CD4-positive, alpha-beta T cell treated with Interleukin-17A for 1 hour (primary cell): ENCODE measurements around the gene MRPL19.

Experiments
- DNase-seq: peaks from one replicate; pipeline ENCODE4 v3.0.0-alpha.2; 2020

MRPL19 gene

DNA sequence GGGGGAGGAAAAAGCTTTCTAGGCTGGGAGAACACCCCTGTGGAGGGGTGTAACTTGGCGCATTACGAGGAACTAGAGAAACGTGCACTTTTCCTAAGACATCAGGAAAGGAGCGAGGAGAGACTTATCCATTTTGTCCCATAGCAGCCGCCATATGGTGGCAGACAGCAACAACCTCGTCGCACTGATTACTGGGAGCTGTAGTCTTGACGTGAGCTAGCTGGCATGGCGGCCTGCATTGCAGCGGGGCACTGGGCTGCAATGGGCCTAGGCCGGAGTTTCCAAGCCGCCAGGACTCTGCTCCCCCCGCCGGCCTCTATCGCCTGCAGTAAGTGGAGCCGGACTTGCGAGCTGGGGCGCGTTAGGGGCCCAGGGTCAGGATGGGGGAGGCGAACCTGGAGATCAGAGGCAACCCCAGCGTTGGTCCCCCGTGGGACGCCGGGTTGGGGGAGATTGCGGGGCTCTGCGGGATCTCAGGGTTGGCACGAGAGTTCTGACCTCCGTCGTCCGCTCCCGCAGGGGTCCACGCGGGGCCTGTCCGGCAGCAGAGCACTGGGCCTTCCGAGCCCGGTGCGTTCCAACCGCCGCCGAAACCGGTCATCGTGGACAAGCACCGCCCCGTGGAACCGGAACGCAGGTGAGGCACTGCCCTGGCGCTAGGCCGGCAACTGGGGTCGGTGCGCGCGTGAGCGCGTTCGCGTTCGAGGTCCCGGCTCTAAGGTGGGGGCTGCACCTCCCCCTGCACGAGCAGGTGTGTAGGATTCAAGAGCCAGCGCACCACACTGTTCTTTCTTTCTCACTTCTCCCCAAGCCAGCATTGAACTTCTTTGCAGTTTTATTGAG lies at the start of gene MRPL19:
Gene MRPL19 (plus strand): TSS at position 201 of the 843 bp plus-strand sequence. CDS start 25 bp downstream, at position 226.
- peak; percentile 88 for DNase-seq

DNA sequence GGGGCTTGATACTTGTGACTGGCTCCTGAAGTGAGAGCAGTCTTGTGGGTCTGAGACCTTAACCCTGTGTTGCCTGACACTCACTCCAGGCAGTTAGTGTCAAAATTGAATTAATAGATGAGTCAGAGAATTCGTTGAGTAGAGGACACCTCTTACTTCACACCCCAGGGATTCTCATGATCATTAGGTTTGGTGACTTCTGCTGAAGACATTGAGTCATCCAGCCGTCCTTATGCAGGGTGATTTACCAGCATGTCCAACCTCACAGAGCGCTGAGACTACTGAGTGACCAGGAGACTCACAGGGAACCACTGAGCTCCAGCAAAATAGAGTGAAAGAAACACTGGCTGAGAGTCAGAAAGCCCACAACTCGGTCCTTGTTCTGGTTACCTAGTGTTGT lies 49.8 kb upstream of the MRPL19 start:
- no peak for DNase-seq

DNA sequence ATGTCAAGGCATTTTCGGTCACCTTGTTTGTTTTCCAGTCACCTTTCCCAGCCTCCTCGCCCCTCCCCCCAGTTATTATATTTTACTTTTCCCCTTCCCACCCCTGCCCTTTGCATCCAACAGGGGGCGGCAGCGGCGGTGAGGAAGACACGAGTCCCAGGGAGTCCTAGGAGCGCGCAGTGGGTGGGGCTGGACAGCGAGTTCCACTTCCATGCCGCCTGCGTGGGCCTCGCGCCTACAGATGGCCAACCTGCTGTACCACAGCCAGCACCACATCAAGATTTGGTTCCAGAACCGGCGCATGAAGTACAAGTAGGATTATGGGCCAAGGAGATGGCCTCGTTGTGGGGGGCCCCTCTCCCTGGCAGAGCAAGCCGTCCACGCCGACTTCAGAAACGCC lies 48.6 kb upstream of the MRPL19 start:
- no peak for DNase-seq

DNA sequence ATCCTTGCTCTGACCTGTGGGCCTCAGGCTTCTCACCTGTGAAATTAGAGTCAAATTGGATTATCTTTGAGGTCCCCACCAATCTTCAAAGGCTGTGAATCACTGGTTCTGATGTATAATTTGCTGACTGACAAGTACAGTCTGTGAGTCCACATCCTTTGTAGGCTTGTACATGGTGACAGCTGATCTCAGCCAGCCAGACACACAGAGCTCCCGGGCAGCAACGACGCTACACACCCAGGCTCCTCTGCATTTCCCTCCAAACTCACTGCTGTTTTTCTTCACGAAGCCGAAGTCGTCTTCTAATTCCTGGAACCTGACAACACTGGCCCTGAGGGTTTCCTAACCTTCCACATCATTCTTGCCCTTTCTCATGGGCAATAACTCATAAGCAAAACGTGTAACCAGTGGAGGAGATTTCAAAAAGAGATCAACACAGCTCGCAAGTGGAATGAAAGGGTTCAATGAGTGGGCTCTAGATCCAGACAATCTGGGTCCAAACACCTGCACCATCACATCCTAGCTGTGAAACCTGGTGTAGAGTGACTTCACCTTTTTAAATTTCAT lies 47.9 kb upstream of the MRPL19 start:
- no peak for DNase-seq

DNA sequence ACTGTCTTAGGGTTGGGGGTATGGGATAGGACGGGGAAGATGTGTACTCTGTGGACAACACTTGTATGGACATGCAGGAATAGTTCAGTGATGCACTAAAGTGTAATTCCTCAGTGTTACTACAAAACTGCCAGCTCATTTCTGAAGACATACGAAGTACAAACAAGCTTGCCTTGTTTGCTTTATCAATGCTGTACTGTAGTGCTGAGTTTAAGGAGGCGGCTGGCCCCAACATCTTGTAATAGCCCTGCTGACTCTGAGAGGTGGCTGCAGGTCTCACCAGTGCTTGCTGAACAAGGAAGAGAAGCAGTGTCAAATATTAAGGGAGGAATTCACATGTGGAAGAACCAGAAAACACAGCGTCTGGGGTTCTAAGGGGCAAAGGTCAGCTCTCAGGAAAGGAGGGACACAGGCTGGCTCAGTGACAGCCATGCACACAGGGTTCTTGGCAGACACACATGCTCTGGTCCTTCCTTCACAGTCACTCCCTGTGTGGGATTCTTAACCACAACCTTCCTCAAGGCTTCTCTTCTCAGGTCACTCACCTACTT lies 46.0 kb upstream of the MRPL19 start:
- no peak for DNase-seq

DNA sequence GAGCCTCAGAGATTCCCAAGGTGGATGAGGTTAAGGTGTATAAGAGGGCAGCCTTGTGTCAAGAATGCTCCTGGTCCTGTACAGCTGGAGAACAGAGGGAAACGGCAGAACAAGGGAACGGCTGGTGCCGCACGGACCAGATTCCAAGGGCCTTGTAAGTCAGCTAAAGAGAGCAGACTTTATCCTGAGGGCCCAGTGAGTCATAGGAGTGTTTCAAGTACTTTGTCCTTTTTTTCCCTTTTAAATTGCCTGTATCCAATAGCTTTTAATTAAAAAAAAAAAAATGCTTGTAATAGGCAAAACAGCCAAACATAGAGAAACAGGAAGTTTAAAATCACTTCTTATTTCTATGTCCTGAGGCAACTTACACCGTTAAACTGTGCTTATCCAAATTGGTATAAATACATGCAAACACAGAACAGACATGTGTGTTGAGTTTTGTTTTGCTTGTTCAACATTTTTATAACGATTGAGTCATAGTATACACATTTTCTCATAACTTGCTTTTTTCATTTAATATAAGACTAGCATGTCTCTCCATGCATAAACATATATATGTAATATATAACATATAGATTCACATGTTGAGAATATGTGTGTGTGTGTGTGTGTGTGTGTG lies 43.8 kb upstream of the MRPL19 start:
- no peak for DNase-seq

DNA sequence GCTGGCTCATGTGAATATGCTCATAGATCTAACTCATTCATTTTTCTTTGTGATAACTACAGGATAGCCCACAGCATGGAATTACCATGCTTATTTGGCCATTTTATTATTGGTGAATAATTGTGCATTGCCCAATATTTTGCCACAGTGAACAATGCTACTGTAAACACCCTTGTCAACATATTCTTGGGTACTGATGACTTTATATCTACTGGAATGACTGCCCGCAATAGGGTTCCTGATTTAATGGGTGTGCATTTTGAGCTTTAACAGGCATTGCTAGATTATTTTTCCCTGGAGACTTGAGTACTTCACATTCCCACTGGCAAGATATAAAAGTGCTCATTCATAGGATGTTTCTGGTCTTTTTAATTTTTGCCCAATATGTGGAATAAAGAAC lies 43.1 kb upstream of the MRPL19 start:
- DNase-seq: no peak

DNA sequence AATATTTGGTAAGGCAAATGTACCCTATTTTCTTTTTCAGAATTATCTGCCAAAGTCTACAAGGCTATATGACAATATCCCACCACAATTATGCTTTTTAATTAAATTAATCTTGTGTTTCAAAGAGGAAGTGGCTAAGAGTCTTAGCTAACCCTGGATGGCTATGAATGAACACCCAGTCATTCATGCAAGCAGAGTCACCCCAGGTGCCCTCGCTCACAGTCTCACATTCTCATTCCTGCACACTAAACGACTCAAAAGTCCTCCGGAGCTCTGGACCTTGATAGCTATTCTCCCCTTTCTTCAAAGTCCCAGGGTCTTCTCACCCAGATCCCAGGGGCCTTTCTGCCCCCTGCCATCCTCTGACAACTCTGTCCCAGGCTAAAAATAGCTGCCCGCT lies 42.1 kb upstream of the MRPL19 start:
- DNase-seq: no peak

DNA sequence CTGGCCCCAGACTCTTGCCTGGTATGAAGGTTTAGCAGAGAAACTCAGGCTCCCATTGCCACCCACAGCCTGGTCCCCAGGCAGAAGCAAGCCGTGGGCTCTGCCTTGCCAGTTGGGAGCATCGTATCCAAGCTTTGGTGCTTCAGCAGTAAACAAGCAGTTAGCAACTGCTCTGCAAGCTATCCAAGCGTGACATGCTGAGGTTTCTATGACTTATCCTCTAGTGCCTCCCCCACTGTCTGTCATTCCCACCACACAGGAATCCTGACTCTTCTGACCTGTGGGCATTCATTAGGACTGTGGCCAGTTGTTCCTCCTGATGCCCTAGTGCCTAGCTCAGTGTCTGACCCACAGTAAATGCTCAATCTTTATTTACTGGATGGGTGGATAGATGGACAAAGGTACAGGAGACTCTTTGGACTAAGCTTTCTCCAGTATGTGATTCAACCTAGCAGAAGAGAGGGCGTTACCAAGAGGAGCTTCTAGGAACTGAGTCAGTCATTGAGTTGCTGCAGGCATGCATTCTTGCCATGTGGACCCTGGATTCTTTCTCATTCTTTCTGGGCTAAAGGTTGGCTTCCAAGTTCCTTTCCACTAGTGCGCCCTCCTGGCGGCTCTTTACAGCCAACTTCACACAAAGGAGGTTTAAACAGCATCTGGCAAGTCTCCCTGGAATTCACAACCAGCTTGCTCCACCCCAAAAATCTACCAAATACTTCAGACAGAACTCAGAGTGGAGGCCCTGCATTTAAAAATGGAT lies 40.6 kb upstream of the MRPL19 start:
- DNase-seq: no peak

DNA sequence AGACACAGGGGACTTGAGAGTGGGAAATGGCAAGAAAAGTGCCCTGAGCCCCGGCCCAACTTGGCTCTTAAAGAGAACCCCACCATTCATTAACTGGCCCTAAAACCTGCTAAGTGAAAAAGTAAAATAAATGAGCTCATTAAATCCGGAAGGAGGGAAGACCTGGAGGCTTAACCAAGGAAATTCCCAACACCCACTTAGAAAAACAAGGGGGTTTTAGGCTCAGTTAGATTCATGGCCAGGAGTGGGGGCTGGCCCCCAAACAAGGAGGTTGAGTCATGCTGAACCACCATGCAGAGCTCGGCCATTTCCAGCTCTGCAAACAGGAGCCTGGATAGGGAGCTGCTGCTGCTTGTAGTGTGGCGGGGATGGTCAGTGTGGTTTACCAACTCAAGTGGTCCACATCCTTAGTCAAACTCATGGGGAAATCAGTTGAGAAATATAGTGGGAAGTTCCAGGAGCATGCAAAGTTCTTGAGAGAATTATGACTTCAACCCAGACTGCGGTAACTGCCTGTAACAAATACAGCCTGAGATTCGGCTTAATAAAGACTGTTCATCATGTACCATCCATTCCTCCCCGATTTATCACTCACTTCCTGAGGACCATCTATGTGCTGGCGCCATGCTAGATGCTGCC lies 39.7 kb upstream of the MRPL19 start:
- no peak for DNase-seq

DNA sequence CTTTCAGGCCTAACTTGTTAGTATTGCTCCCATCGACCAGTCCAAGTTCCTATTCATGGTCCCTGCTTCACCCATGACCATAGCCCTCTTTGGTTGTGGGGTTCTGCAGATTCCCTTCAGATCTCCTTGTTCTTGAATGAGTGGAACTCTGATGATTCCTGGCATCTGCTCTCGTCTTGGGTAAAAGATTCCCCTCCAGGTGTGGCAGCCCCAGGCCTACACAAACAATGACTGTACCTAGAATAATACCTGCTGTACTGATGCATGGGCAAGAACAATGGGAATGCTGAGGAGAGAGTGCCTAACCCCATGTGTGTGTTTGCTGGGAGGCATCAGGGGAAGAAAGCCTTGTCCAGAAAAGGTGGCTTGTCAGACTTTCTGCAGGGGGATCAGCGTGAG lies 39.2 kb upstream of the MRPL19 start:
- no peak for DNase-seq

DNA sequence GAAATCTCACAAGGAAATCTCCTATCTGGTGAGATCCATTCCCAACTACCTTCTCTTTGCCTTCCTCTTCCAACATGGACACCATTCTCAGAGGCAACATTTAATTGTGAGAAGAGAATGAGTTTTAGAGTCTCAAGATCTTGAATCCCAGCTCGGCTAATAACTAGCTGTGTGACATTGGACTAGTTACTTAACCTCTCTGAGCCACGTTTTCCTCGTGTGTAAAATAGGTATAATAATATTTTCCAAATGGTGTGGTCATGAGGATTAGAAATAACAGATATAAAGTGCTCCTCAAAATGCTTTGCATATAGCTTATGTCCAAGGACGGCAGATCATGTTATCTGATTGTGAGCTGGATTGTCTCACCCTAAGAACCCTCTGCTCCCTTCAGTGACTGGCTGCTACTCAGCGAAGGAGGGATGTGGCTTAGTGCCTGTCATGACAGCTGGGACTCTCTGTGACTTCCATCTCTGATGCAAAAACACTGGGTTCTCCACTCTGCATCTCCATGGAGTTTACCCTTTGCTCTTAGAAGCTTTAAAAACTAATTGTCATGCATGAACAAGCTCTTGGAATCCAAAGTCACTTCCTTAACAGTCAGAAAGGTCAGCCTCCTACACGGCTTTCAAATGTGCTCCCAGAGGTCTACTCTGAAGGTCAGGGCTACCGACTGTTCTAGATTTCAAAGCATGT lies 38.4 kb upstream of the MRPL19 start:
- DNase-seq: no peak

DNA sequence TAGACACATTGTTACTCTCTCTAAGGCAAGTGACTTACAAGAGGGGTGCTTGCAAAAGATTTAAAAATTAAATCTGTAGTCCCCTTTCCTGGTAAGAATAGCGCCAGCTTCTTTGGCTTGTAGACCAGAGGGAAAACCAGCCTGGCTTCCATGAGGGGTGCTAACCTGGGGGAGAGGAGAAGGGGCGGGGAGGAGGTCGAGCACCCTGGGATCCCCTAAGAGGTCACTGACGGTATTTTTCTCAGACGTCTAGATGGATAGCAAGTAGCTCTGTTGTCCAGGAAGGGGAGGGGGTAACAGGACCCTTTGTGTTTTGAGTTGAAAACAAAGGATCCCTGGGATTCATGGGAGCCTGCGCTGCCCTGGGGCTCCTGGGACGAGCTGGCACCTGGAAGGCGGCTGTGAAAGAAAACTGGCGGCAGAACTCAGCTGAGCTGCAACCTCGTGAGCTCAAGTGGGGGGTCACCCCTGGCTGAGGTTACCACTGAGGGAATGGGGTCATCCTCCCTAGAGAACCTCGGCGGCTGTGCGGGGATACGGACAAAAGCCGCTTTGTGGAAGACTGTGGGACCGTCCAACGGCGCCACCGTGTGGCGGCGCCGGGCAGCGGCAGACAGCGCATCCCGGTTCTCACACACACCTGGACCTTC lies 37.8 kb upstream of the MRPL19 start:
- DNase-seq: peak; percentile 35

DNA sequence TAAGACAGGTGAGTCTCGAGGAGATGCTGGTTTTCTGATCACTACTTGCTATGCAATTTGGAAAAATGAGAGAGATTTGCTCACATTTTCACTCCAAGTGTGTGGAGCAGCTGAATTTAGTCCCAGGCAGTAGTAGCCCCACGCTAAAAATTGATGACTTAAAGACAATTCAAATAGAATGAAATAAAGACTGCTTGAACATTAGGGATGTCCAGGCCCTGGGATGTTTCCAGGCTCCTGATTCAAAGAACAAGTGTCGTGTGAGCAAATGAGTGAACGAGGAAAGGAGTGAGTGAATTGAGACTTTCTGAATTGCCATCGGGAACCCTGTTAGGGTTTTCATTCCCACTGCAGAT lies 37.3 kb upstream of the MRPL19 start:
- DNase-seq: no peak

DNA sequence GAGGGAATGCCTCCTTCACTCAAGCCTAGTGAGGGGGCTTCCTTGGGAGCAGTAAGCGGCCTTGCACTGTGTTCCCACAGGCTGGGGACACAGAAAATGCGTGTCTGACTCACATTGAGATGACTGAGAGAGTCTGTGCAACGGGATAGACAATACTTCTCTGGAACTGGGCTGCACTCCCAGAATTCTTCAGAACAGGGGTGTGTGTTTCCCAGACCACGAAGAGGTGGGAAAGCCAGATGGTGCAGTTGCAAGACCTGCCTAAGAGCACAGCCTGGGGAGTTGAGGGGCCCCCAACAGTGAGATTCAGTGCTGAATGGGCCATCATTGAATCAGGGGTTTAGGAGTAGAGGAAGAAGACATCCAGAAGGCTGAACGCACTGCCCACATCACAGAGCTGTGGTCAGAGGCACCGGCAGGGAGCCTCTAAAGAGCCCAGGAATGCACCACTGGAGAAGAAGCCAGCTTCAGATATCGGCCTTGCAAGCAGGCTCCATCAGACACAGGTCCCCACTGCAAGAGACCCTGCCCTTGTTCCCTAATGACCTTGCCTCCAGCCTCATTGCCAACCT lies 36.6 kb upstream of the MRPL19 start:
- DNase-seq: no peak

DNA sequence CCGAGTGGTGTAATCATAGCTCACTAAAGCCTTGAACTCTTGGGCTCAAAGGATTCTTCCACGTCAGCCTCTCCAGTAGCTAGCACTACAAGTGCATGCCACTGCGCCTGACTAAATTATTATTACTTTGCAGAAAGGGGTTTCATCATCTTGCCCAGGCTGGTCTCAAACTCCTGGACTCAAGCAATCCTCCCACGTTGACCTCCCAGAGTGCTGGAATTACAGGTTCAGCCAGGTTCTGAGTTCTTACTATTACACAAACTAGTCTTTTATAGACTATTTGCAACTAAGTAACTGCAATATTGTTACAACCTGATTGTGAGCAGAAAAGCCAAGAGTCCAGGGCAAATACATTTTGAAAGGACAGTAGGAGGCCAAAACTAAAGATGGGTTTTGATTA lies 35.9 kb upstream of the MRPL19 start:
- no peak for DNase-seq

DNA sequence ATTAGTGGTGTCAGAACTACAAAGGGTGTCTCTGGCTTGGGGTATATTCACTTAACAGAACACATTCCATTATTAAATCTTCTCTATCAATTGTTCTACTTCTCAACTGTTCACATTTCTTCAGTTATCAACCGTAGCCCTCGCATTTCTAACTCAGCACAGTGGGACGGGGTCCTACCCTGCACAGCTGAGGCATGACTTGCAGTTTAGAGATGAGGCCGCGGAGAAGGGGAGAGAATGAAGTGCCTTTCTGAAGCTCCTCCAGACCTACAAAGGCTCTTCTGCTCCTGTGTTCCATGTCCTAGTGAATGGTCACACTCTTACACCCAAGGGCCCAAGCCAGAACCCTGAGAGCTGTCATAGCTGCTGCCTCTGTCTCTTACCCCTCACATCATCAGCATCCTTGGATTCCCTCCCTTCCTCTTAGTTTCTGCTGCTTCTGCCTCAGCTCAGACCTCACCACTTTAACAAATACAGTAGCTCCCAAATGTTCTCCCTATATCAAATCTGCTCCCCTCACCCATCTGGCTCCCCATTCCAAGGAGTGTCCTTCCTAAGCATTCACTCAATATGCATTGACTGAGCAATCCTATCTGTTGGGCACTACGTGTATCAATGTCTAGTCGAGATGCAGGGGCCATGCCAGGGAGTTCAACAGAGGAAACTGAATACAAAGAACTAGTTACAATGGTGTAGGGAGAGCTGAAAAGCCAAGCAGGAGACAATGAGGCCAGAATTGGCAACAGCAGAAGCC lies 34.3 kb upstream of the MRPL19 start:
- DNase-seq: no peak

DNA sequence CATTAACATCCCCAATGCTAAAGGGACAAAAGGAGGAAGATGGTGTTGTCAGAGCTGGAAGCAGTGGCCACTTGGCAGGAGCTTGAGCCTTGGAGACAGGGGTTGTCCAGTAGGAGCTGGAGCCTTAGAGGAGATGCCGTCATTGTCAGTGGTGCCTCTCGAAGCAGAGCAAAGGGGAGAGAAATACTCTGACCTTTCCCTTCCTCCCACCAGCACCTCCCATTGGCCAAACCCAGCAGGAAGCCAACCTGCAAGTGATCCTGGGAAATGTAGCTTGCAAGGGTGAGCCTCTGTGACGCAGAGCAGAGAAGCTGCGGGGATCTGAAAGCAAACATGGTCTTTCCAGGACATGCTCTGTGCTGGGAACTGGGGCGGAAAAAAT lies 33.7 kb upstream of the MRPL19 start:
- no peak for DNase-seq

DNA sequence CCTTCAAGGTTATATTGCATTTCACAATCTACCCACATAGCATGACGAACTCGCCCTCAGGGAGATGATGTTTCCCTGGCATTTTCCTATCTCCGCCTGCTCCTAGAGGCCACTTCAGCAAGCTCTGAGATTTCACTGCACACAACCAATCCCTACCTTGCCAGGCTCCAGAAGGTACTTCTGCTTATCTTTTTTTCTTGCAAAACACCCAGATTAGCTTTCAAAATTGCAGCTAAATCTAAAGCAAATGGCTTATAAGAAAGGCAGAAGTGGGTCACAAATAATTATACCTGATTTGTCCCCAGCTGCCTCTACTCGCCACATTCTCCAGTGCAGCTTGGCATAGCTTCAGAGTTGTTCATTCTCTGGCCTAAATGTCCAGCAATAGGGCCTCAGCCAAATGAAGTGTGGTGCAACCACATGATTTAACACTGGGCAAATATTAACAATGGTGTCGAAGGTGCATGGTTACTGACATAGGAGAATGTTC lies 32.4 kb upstream of the MRPL19 start:
- no peak for DNase-seq

DNA sequence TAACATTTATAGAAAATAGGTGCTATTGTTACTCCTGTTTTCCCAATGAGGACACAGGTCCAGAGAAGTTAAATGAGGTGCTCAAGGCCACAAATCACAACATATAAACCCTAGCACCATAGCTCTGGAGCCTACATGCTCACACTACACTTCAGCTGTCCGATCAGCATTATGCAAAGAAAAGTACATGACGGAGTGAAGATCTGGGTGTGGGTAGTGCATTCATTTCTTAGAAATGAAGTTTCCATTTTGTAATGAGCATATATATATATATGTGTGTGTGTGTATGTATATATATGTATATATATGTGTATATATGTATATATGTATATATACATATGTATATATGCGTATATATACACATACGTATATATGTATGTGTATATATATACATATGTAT lies 30.2 kb upstream of the MRPL19 start:
- DNase-seq: no peak
